CD8-positive, alpha-beta memory T cell (primary cell): Measurements from ENCODE around the gene ITK. TPM values are rescaled to one million over a fixed set of nuclear protein-coding genes. Genes with fewer than 3 reads are reported as not detected.

Experiments
- CTCF ChIA-PET: fragments of 350-600 bp; sonication (Branson Sonifier 250); formaldehyde crosslinking; loops from one replicate; lab custom pipeline; 2021; ENCODE audit warnings: antibody characterized with exemption; lab: Charles Lee
- POLR2A ChIA-PET: fragments of 350-600 bp; sonication (Branson Sonifier 250); formaldehyde crosslinking; loops from one replicate; lab custom pipeline; 2021; ENCODE audit warnings: antibody characterized with exemption; lab: Charles Lee
- DNase-seq, 5 donors: peaks; one replicate each; pipeline versions ENCODE4 v3.0.0 to v3.0.0-alpha.2; 2020 to 2022; ENCODE audit warnings: mixed read lengths in 1 of 5
- H3K27ac ChIP-seq: one replicate; pipeline ENCODE4 v1.7.0; 2013; ENCODE audit warnings: low read depth, mild to moderate bottlenecking, low read length, moderate library complexity
- H3K27me3 ChIP-seq: 2 replicates; pipeline ENCODE4 v1.7.0; 2013; ENCODE audit warnings: low read length, mild to moderate bottlenecking; ENCODE audit not compliant: insufficient read depth, poor library complexity, severe bottlenecking
- H3K36me3 ChIP-seq: 2 replicates; pipeline ENCODE4 v1.7.0; 2013; ENCODE audit warnings: mild to moderate bottlenecking, low read length, moderate library complexity; ENCODE audit not compliant: insufficient read depth
- H3K4me1 ChIP-seq: 2 replicates; pipeline ENCODE4 v1.7.0; 2013; ENCODE audit warnings: mild to moderate bottlenecking, low read length, moderate library complexity; ENCODE audit not compliant: insufficient read depth
- H3K4me3 ChIP-seq: 2 replicates; pipeline ENCODE4 v1.7.0; 2013; ENCODE audit warnings: mild to moderate bottlenecking, low read length
- H3K9me3 ChIP-seq: 2 replicates; pipeline ENCODE4 v1.7.0; 2013; ENCODE audit warnings: mild to moderate bottlenecking, low read length
- H3K27ac Mint-ChIP-seq, 8 donors: one replicate each; pipeline ENCODE4 v1.8.0; 2020 to 2021; ENCODE audit warnings: mixed read lengths in 8 of 8, mild to moderate bottlenecking in 6 of 8, inconsistent platforms in 3 of 8, moderate library complexity in 3 of 8
- H3K27me3 Mint-ChIP-seq, 2 donors: one replicate each; pipeline ENCODE4 v1.8.0; 2020 to 2021; ENCODE audit warnings: mixed read lengths in 2 of 2, mild to moderate bottlenecking in 1 of 2, moderate library complexity in 1 of 2
- H3K36me3 Mint-ChIP-seq, 3 donors: one replicate each; pipeline ENCODE4 v1.8.0; 2020 to 2021; ENCODE audit warnings: mixed read lengths in 3 of 3, inconsistent platforms in 1 of 3, mild to moderate bottlenecking in 1 of 3
- H3K4me1 Mint-ChIP-seq, 3 donors: one replicate each; pipeline ENCODE4 v1.8.0; 2020 to 2021; ENCODE audit warnings: mixed read lengths in 3 of 3, inconsistent platforms in 1 of 3, mild to moderate bottlenecking in 1 of 3
- H3K4me3 Mint-ChIP-seq, 7 donors: one replicate each; pipeline ENCODE4 v1.8.0; 2020 to 2021; ENCODE audit warnings: mixed read lengths in 7 of 7, mild to moderate bottlenecking in 6 of 7, moderate library complexity in 4 of 7, inconsistent platforms in 2 of 7
- H3K9me3 Mint-ChIP-seq, 5 donors: one replicate each; pipeline ENCODE4 v1.8.0; 2020 to 2022; ENCODE audit warnings: mixed read lengths in 5 of 5, mild to moderate bottlenecking in 3 of 5, moderate library complexity in 2 of 5, inconsistent platforms in 1 of 5
- polyA plus RNA-seq: library from polyadenylated mRNA; unstranded; fragments of 300-500 nt; fragmentation: Illumina TruSeq; gene quantifications from one replicate; pipeline ENCODE4 v1.2.3, GENCODE V29; 2021
- total RNA-seq, 2 experiments: library from RNA; stranded (reverse); gene quantifications; one replicate each; pipeline ENCODE4 v1.2.3, GENCODE V29; 2021

The ITK gene
- total and polyA plus RNA-seq, 3 experiments from 2014 or later: 129 to 162 (median 150) TPM

DNA sequence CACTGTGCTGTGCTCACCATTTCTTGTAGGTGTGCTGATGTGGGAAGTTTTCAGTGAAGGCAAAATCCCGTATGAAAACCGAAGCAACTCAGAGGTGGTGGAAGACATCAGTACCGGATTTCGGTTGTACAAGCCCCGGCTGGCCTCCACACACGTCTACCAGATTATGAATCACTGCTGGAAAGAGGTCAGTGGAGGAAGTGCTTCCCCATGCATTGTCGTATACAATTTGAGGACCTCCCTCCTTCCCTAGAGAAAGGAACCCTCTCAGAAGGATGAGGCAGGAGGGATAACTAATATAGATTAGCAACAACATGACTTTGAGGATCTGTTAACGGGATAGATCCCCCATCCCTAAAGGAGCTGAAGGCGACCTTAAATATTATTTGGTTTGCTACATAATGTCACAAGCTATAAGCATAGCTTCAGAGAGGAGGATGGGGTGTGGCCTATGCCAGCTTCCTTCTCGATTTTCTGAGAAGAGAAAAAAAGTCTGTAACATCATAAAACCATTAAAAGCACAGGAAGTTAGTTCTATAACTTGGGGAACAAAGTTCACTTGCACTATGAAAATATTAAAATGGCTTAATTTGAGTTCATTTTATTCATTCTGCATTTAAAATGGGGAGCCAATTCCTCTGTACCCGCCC is 68.3 kb downstream of the ITK start:
- peaks cover 48 to 96% (median 59%) of the 10 kb centered on the region in 3 donors for H3K36me3 Mint-ChIP-seq
- no peaks in the 10 kb centered on the region for H3K27me3 ChIP-seq
- no peak overlapping the region for H3K27ac ChIP-seq
- H3K4me1 Mint-ChIP-seq: peaks cover 82 to 96% (median 94%) of the 10 kb centered on the region in 3 donors
- H3K27ac Mint-ChIP-seq: peak overlapping the region; percentile 80 to 96 (median 90)
- peak overlapping the region; percentile 38 for H3K4me3 ChIP-seq
- peaks cover 82% of the 10 kb centered on the region for H3K36me3 ChIP-seq
- peaks cover 95% of the 10 kb centered on the region for H3K4me1 ChIP-seq
- H3K27me3 Mint-ChIP-seq: peaks cover 0 to 1% of the 10 kb centered on the region in 2 donors
- CTCF ChIA-PET: interaction anchor here (0.8 to 1.6 kb wide), 8 partner anchors 9 to 100 kb away, joined by 3 to 6 read pairs (median 4); no protein-coding TSS in a partner anchor
- H3K9me3 Mint-ChIP-seq: no peaks in the 10 kb centered on the region
- DNase-seq: peak in 2 of 5 donors; percentile 49 to 63
- POLR2A ChIA-PET: interaction anchor here (0.5 to 1.4 kb wide), 7 partner anchors 16 to 594 kb away, joined by 3 to 5 read pairs (median 3); partner anchors contain the start of gene MED7
- H3K4me3 Mint-ChIP-seq: peak overlapping the region; percentile 7 to 83 (median 69)
- no peaks in the 10 kb centered on the region for H3K9me3 ChIP-seq

DNA sequence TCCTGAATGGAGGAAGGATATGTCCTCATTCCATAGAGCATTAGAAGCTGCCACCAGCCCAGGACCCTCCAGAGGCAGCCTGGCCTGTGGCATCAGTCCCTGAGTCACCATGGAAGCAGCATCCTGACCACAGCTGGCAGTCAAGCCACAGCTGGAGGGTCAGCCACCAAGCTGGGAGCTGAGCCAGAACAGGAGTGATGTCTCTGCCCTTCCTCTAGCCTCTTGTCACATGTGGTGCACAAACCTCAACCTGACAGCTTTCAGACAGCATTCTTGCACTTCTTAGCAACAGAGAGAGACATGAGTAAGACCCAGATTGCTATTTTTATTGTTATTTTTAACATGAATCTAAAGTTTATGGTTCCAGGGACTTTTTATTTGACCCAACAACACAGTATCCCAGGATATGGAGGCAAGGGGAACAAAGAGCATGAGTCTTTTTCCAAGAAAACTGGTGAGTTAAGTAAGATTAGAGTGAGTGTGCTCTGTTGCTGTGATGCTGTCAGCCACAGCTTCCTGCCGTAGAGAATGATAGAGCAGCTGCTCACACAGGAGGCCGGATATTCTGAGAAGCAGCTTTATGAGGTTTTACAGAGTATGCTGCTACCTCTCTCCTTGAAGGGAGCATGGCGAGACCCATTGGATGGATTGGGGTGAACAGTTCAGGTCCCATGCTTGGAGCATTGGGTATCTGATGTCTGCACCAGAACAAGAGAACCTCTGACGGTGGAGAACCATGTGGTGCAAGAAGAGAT is 72.2 kb downstream of the ITK start:
- H3K4me3 Mint-ChIP-seq: peak overlapping the region; percentile 32 to 82 (median 72)
- peaks cover 45 to 86% (median 50%) of the 10 kb centered on the region in 3 donors for H3K36me3 Mint-ChIP-seq
- H3K9me3 ChIP-seq: no peaks in the 10 kb centered on the region
- H3K27ac ChIP-seq: peak overlapping the region; percentile 48
- peak; percentile 51 to 83 (median 76) for DNase-seq
- H3K27ac Mint-ChIP-seq: peak overlapping the region; percentile 84 to 99 (median 92)
- H3K27me3 ChIP-seq: no peaks in the 10 kb centered on the region
- POLR2A ChIA-PET: interaction anchor here (0.5 to 4.7 kb wide), 8 partner anchors 9 to 110 kb away, joined by 3 to 28 read pairs (median 4); partner anchors contain the start of genes CYFIP2 and MED7
- peaks cover 0 to 5% of the 10 kb centered on the region in 2 donors for H3K27me3 Mint-ChIP-seq
- no peaks in the 10 kb centered on the region for H3K9me3 Mint-ChIP-seq
- H3K36me3 ChIP-seq: peaks cover 62% of the 10 kb centered on the region
- peaks cover 96 to 100% (median 99%) of the 10 kb centered on the region in 3 donors for H3K4me1 Mint-ChIP-seq
- CTCF ChIA-PET: interaction anchor here (0.8 to 6.6 kb wide), 25 partner anchors 9 to 110 kb away, joined by 3 to 62 read pairs (median 5); partner anchors contain the start of genes CYFIP2 and MED7
- peaks cover 100% of the 10 kb centered on the region for H3K4me1 ChIP-seq
- H3K4me3 ChIP-seq: peak overlapping the region; percentile 5

DNA sequence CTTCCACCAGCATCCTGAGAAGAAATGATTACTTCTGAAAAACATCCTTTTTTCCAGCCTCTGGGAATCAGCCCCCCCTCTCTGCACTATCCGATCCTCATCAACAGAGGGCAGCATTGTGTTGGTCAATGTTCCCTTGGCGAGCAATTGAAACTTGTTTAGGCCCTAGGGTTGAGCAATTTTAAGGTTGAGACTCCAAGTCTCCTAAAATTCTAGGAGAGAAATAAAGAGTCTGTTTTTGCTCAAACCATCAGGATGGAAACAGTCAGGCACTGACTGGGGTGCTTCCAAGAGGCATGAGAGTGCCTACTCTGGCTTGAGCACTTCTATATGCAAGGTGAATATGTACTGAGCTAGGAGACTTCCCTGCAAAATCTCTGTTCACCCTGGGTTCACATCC is 72.9 kb downstream of the ITK start:
- H3K27ac Mint-ChIP-seq: peak overlapping the region; percentile 84 to 99 (median 92)
- Histone ChIP-seq H3K27ac (peak overlapping the region; percentile 48), H3K4me1 (peaks cover 98% of the 10 kb centered on the region), H3K36me3 (peaks cover 56% of the 10 kb centered on the region), H3K9me3 (no peaks in the 10 kb centered on the region), H3K4me3 (peak overlapping the region; percentile 8), H3K27me3 (no peaks in the 10 kb centered on the region)
- ChIA-PET CTCF (interaction anchor here (0.9 to 6.6 kb wide), 23 partner anchors 10 to 111 kb away, joined by 3 to 62 read pairs (median 5); partner anchors contain the start of genes CYFIP2 and MED7), POLR2A (interaction anchor here (0.9 to 4.7 kb wide), 6 partner anchors 9 to 111 kb away, joined by 3 to 28 read pairs (median 6); partner anchors contain the start of genes CYFIP2 and MED7)
- no peak for DNase-seq
- H3K27me3 Mint-ChIP-seq: peaks cover 0 to 5% of the 10 kb centered on the region in 2 donors
- peaks cover 93 to 99% (median 96%) of the 10 kb centered on the region in 3 donors for H3K4me1 Mint-ChIP-seq
- H3K9me3 Mint-ChIP-seq: no peaks in the 10 kb centered on the region
- peak overlapping the region in 6 of 7 donors; percentile 63 to 82 (median 74) for H3K4me3 Mint-ChIP-seq
- H3K36me3 Mint-ChIP-seq: peaks cover 43 to 80% (median 45%) of the 10 kb centered on the region in 3 donors

DNA sequence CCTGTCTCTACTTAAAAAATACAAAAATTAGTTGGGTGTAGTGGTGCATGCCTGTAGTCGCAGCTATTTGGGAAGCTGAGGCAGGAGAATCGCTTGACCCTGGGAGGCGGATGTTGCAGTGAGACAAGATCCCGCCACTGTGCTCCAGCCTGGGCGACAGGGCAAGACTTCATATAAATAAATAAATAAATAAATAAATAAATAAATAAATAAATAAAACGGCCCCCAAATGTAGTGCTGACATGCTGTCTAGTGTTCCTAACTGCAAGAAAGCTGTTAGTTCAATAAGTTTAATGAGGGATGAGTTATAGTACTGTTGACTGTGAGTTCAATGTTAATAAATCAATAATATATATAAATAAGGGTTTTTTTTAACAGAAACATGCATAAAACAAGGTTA is 77.8 kb downstream of the ITK start:
- Mint-ChIP-seq H3K9me3 (no peaks in the 10 kb centered on the region), H3K27me3 (peaks cover 0 to 3% of the 10 kb centered on the region in 2 donors), H3K4me1 (peaks cover 72 to 86% (median 81%) of the 10 kb centered on the region in 3 donors), H3K27ac (peak overlapping the region in 4 of 8 donors; percentile 32 to 89 (median 70)), H3K36me3 (peaks cover 16 to 35% (median 19%) of the 10 kb centered on the region in 3 donors), H3K4me3 (no peak overlapping the region)
- Histone ChIP-seq H3K27ac (no peak overlapping the region), H3K4me1 (peaks cover 75% of the 10 kb centered on the region), H3K36me3 (peaks cover 25% of the 10 kb centered on the region), H3K4me3 (no peak overlapping the region), H3K9me3 (no peaks in the 10 kb centered on the region), H3K27me3 (no peaks in the 10 kb centered on the region)
- POLR2A ChIA-PET: interaction anchor here (0.5 kb wide), 1 partner anchor 36 kb away, joined by 3 read pairs; no protein-coding TSS in a partner anchor
- no peak for DNase-seq
- CTCF ChIA-PET: interaction anchor here (0.9 to 1.6 kb wide), 3 partner anchors 41 to 50 kb away, joined by 3 read pairs; no protein-coding TSS in a partner anchor

DNA sequence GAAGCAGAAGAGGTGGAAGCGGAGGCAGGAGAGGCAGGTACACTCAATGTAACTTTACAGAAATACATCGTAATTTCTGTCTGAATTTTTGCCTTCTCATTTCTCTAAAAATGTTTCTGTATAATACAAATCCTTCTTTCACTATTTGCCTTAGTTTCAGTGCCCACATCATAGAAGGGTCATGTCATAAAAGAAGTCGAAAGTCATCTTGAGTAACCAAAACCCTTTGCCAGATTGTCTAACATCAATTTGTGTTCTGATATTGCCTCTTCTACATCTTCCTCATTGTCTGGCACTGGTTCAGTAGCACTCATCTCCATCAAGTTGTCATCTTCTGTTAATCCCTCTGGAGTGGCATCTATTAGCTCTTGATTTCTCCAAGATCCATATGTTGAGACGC is 79.1 kb downstream of the ITK start:
- no peak overlapping the region for H3K4me3 ChIP-seq
- H3K27me3 ChIP-seq: no peaks in the 10 kb centered on the region
- Mint-ChIP-seq H3K27ac (peak overlapping the region in 7 of 8 donors; percentile 18 to 85 (median 55)), H3K27me3 (peaks cover 0 to 3% of the 10 kb centered on the region in 2 donors), H3K4me3 (peak overlapping the region in 2 of 7 donors; percentile 3 to 62), H3K4me1 (peaks cover 65 to 86% (median 79%) of the 10 kb centered on the region in 3 donors), H3K36me3 (peaks cover 7 to 23% (median 10%) of the 10 kb centered on the region in 3 donors), H3K9me3 (no peaks in the 10 kb centered on the region)
- peaks cover 75% of the 10 kb centered on the region for H3K4me1 ChIP-seq
- H3K9me3 ChIP-seq: no peaks in the 10 kb centered on the region
- peaks cover 12% of the 10 kb centered on the region for H3K36me3 ChIP-seq
- no peak overlapping the region for H3K27ac ChIP-seq
- ChIA-PET CTCF (interaction anchor here (1.0 kb wide), 1 partner anchor 63 kb away, joined by 3 read pairs; no protein-coding TSS in a partner anchor), POLR2A (interaction anchor here (1.3 kb wide), 1 partner anchor 117 kb away, joined by 4 read pairs; the partner anchor contains the start of gene MED7)
- DNase-seq: no peak

DNA sequence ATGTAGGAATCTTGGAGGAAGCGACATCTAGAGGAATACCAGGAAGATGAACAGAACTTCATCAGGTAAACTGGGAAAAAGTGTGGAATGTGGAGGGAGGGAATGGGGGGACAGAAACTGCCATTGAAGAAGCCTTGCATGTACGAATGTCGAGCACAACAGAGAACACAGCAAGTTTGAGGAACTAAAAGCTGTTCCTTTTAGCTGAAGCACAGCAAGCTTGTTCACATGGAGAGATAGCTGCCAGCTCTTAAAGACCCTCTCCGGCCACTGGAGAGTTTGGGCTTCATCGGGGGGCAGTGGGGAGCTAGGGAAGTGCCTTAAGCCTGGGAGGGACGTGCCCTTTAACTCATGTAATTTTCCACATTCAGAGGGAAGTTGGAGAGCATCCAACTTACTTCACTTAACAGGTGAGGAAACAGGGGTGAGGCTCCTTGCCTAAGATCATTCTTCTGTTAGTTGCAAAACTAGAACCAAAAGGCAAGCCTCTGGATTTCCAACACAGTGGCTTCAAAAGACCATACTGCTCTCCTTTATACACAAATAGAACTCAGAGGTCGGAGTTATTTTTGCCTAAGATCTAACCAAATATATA is 83.0 kb downstream of the ITK start:
- H3K9me3 Mint-ChIP-seq: no peaks in the 10 kb centered on the region
- peaks cover 0 to 2% of the 10 kb centered on the region in 2 donors for H3K27me3 Mint-ChIP-seq
- Histone ChIP-seq H3K27ac (no peak overlapping the region), H3K36me3 (no peaks in the 10 kb centered on the region), H3K4me1 (peaks cover 65% of the 10 kb centered on the region), H3K27me3 (no peaks in the 10 kb centered on the region), H3K9me3 (no peaks in the 10 kb centered on the region), H3K4me3 (no peak overlapping the region)
- no peak for DNase-seq
- ChIA-PET POLR2A (interaction anchor here (0.6 to 0.9 kb wide), 2 partner anchors 8 to 19 kb away, joined by 3 read pairs; no protein-coding TSS in a partner anchor), CTCF (interaction anchor here (1.0 to 8.3 kb wide), 3 partner anchors 10 to 40 kb away, joined by 3 to 62 read pairs (median 6); no protein-coding TSS in a partner anchor)
- peak overlapping the region in 3 of 8 donors; percentile 36 to 89 (median 46) for H3K27ac Mint-ChIP-seq
- peaks cover 60 to 80% (median 77%) of the 10 kb centered on the region in 3 donors for H3K4me1 Mint-ChIP-seq
- H3K4me3 Mint-ChIP-seq: peak overlapping the region in 3 of 7 donors; percentile 15 to 65 (median 64)
- peaks cover 0 to 19% (median 0%) of the 10 kb centered on the region in 3 donors for H3K36me3 Mint-ChIP-seq
